H9 (cell line): ENCODE data around the gene ISG15. TPM values are rescaled to one million over a fixed set of nuclear protein-coding genes. Genes with fewer than 3 reads are reported as not detected.
"Not testable (repeated sequence)": the region's sequence is repeated elsewhere in the genome, so short reads cannot be mapped to it uniquely, and the experiment has no call there.

Experiments used
- DNase-seq: peaks from one replicate; pipeline ENCODE4 v3.0.0-alpha.2; 2017
- H2AFZ ChIP-seq: one replicate; pipeline ENCODE4 v1.6.1; 2013; ENCODE audit warnings: mild to moderate bottlenecking, low read length, control low read depth, moderate library complexity
- H2AK5ac ChIP-seq: 2 replicates; pipeline ENCODE4 v1.6.1; 2013; ENCODE audit warnings: low read length, control low read depth, mixed read lengths; ENCODE audit not compliant: insufficient read length
- H2BK120ac ChIP-seq: one replicate; pipeline ENCODE4 v1.6.1; 2013; ENCODE audit warnings: low read depth, mild to moderate bottlenecking, low read length, control low read depth, inconsistent platforms; ENCODE audit not compliant: poor library complexity, severe bottlenecking
- H2BK12ac ChIP-seq: 2 replicates; pipeline ENCODE4 v1.6.1; 2013; ENCODE audit warnings: low read length, control low read depth, mixed read lengths, low read depth; ENCODE audit not compliant: insufficient read length
- H2BK15ac ChIP-seq: 2 replicates; pipeline ENCODE4 v1.6.1; 2013; ENCODE audit warnings: low read depth, low read length, control low read depth
- H2BK20ac ChIP-seq: one replicate; pipeline ENCODE4 v1.6.1; 2013; ENCODE audit warnings: low read depth, mild to moderate bottlenecking, low read length, control low read depth, inconsistent platforms; ENCODE audit not compliant: poor library complexity, severe bottlenecking
- H2BK5ac ChIP-seq: 2 replicates; pipeline ENCODE4 v1.6.1; 2013; ENCODE audit warnings: low read length, control low read depth, mixed read lengths; ENCODE audit not compliant: insufficient read length
- H3K14ac ChIP-seq: 2 replicates; pipeline ENCODE4 v1.6.1; 2013; ENCODE audit warnings: low read length, control low read depth; ENCODE audit not compliant: insufficient read depth
- H3K18ac ChIP-seq: 2 replicates; pipeline ENCODE4 v1.6.1; 2013; ENCODE audit warnings: low read depth, mild to moderate bottlenecking, mixed read lengths, low read length, control low read depth; ENCODE audit not compliant: insufficient read length
- H3K23ac ChIP-seq: 2 replicates; pipeline ENCODE4 v1.6.1; 2013; ENCODE audit warnings: low read length, control low read depth, mixed read lengths, low read depth; ENCODE audit not compliant: insufficient read length
- H3K23me2 ChIP-seq: 2 replicates; pipeline ENCODE4 v1.6.1; 2013; ENCODE audit warnings: low read depth, mild to moderate bottlenecking, mixed read lengths, low read length, control low read depth; ENCODE audit not compliant: insufficient read length, poor library complexity, severe bottlenecking
- H3K27ac ChIP-seq: 2 replicates; pipeline ENCODE4 v1.5.1; 2013; ENCODE audit warnings: low read length, control low read depth, mixed read lengths, low read depth; ENCODE audit not compliant: insufficient read length
- H3K27me3 ChIP-seq: 2 replicates; pipeline ENCODE4 v1.6.1; 2013; ENCODE audit warnings: low read length, control low read depth, inconsistent platforms; ENCODE audit not compliant: insufficient read depth
- H3K4ac ChIP-seq: 2 replicates; pipeline ENCODE4 v1.6.1; 2013; ENCODE audit warnings: low read depth, mild to moderate bottlenecking, control low read depth, inconsistent platforms, low read length, moderate library complexity
- H3K4me1 ChIP-seq: 2 replicates; pipeline ENCODE4 v1.6.1; 2013; ENCODE audit warnings: low read length, control low read depth, inconsistent platforms; ENCODE audit not compliant: insufficient read depth
- H3K4me2 ChIP-seq: 2 replicates; pipeline ENCODE4 v1.6.1; 2013; ENCODE audit warnings: low read length, control low read depth, mixed read lengths; ENCODE audit not compliant: insufficient read length, insufficient read depth
- H3K56ac ChIP-seq: 2 replicates; pipeline ENCODE4 v1.6.1; 2013; ENCODE audit warnings: low read depth, mild to moderate bottlenecking, mixed read lengths, low read length, control low read depth; ENCODE audit not compliant: insufficient read length
- H3K79me1 ChIP-seq: 2 replicates; pipeline ENCODE4 v1.6.1; 2013; ENCODE audit warnings: low read depth, mild to moderate bottlenecking, moderate library complexity, low read length, control low read depth, inconsistent platforms; ENCODE audit not compliant: insufficient read depth, poor library complexity, severe bottlenecking
- H3K79me2 ChIP-seq: 2 replicates; pipeline ENCODE4 v1.6.1; 2013; ENCODE audit warnings: low read length, control low read depth, inconsistent platforms; ENCODE audit not compliant: insufficient read depth
- H3K9ac ChIP-seq: 2 replicates; pipeline ENCODE4 v1.6.1; 2013; ENCODE audit warnings: low read length, control low read depth, mixed read lengths; ENCODE audit not compliant: insufficient read length; ENCODE audit errors: extremely low read depth
- H3K9me3 ChIP-seq: one replicate; pipeline ENCODE4 v1.6.1; 2013; ENCODE audit warnings: low read depth, low read length, inconsistent platforms; ENCODE audit not compliant: control insufficient read depth
- H3T11ph ChIP-seq: one replicate; pipeline ENCODE4 v1.6.1; 2013; ENCODE audit warnings: mild to moderate bottlenecking, low read length, control low read depth, inconsistent platforms
- H4K20me1 ChIP-seq: one replicate; pipeline ENCODE4 v1.6.1; 2013; ENCODE audit not compliant: control insufficient read depth, insufficient read length, insufficient read depth
- H4K5ac ChIP-seq: 2 replicates; pipeline ENCODE4 v1.6.1; 2013; ENCODE audit warnings: low read depth, mild to moderate bottlenecking, mixed read lengths, low read length, control low read depth; ENCODE audit not compliant: insufficient read length
- H4K8ac ChIP-seq: replicated peaks from 2 replicates; pipeline ENCODE4 v1.6.1; 2013; ENCODE audit warnings: low read length, control low read depth, mixed read lengths, low read depth; ENCODE audit not compliant: insufficient read length
- H4K91ac ChIP-seq: 2 replicates; pipeline ENCODE4 v1.6.1; 2013; ENCODE audit warnings: low read depth, mild to moderate bottlenecking, moderate library complexity, mixed read lengths, low read length, control low read depth; ENCODE audit not compliant: insufficient read length
- H3K27ac Mint-ChIP-seq, 3 experiments: 2 replicates in 2 of 3; 3 replicates in 1 of 3; pipeline ENCODE4 v1.8.0; 2020 to 2021; ENCODE audit warnings: mixed read lengths in 3 of 3, mild to moderate bottlenecking in 1 of 3, moderate library complexity in 1 of 3
- H3K27me3 Mint-ChIP-seq: 2 replicates; pipeline ENCODE4 v1.8.0; 2021; ENCODE audit warnings: low read depth, mild to moderate bottlenecking, moderate library complexity, mixed read lengths
- H3K36me3 Mint-ChIP-seq, 3 experiments: 2 replicates in 2 of 3; 3 replicates in 1 of 3; pipeline ENCODE4 v1.8.0; 2020 to 2021; ENCODE audit warnings: low read depth in 3 of 3, mixed read lengths in 3 of 3; ENCODE audit not compliant: insufficient read depth in 1 of 3
- H3K4me1 Mint-ChIP-seq, 2 experiments: 2 replicates each; pipeline ENCODE4 v1.8.0; 2020; ENCODE audit warnings: mixed read lengths in 2 of 2
- H3K4me3 Mint-ChIP-seq, 2 experiments: 2 replicates in 1 of 2; 3 replicates in 1 of 2; pipeline ENCODE4 v1.8.0; 2020 to 2021; ENCODE audit warnings: mild to moderate bottlenecking in 2 of 2, mixed read lengths in 2 of 2, moderate library complexity in 1 of 2
- H3K9me3 Mint-ChIP-seq, 2 experiments: 2 replicates in 1 of 2; 3 replicates in 1 of 2; pipeline ENCODE4 v1.8.0; 2020; ENCODE audit warnings: mild to moderate bottlenecking in 2 of 2, mixed read lengths in 2 of 2, moderate library complexity in 1 of 2
- WGBS: extraction: QIAGEN DNeasy Blood & Tissue Kit; methylation state at CpG from one replicate; pipeline ENCODE4 v1.1.7; 2013; ENCODE audit warnings: missing lambda C conversion rate, low lambda C conversion rate, mixed read lengths; ENCODE audit not compliant: insufficient read length; ENCODE audit errors: extremely low coverage; 5-methylcytosine and 5-hydroxymethylcytosine counted together
- total RNA-seq: library from RNA; stranded (reverse); gene quantifications from 2 replicates; pipeline ENCODE4 v1.2.1, GENCODE V29; 2021
- TF ChIP-seq, protein P1 (sequence below): fragments of 200-600 bp; sonication (generic); conservative IDR thresholded peaks from 3 replicates; pipeline ENCODE4 v1.8.0; 2021; ENCODE audit warnings: antibody characterized with exemption, mild to moderate bottlenecking

The ISG15 gene
- total RNA-seq, 1 experiment from 2014 or later = 39.7 TPM

DNA sequence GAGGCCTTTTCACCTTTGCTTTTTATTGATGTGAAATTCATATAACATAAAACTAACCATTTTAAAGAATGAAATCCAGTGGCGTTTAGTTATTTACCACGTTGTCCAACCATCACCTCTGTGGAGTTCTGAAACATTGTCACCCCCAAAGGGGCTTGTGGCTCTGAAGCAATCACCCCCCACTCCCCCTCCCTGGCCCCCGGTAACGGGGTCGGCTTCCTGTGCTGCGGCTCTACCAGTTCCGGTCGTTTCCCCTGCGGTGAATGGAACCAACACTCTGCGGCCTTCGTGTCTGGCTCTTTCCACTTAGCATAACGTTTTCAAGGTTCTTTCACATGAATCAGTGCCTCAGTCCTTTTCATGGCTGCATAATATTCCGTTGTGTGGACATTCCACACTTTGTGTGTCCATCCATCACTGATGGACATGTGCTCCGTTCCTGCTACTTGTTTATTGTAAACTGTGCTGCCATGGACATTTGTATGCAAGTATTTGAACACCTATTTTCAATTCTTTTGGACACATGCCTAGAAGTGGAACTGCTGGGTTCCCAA is 1.8 kb upstream of the ISG15 start:
- H3K4ac ChIP-seq = no peak overlapping the region
- no peaks in the 10 kb centered on the region for H3K9me3 ChIP-seq
- no peak overlapping the region for H3K9ac ChIP-seq
- no peaks in the 10 kb centered on the region for H3K79me1 ChIP-seq
- H4K5ac ChIP-seq = no peak overlapping the region
- TF ChIP-seq, protein P1, sequence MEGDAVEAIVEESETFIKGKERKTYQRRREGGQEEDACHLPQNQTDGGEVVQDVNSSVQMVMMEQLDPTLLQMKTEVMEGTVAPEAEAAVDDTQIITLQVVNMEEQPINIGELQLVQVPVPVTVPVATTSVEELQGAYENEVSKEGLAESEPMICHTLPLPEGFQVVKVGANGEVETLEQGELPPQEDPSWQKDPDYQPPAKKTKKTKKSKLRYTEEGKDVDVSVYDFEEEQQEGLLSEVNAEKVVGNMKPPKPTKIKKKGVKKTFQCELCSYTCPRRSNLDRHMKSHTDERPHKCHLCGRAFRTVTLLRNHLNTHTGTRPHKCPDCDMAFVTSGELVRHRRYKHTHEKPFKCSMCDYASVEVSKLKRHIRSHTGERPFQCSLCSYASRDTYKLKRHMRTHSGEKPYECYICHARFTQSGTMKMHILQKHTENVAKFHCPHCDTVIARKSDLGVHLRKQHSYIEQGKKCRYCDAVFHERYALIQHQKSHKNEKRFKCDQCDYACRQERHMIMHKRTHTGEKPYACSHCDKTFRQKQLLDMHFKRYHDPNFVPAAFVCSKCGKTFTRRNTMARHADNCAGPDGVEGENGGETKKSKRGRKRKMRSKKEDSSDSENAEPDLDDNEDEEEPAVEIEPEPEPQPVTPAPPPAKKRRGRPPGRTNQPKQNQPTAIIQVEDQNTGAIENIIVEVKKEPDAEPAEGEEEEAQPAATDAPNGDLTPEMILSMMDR = no peak
- no peak overlapping the region for H3K14ac ChIP-seq
- Mint-ChIP-seq H3K27ac (no peak overlapping the region), H3K4me1 (peaks cover 19 to 28% of the 10 kb centered on the region in 2 experiments), H3K27me3 (peaks cover 35% of the 10 kb centered on the region), H3K36me3 (no peaks in the 10 kb centered on the region; a peak in 1 of 7 replicates), H3K4me3 (peak overlapping the region in 1 of 2 experiments; percentile 20; a peak in 1 of 5 replicates), H3K9me3 (peaks cover 0 to 7% of the 10 kb centered on the region in 2 experiments; a peak in 2 of 5 replicates)
- peaks cover 9% of the 10 kb centered on the region for H3K23me2 ChIP-seq
- no peak overlapping the region for H2BK20ac ChIP-seq
- H3K56ac ChIP-seq = no peak overlapping the region
- no peak overlapping the region for H3K4me2 ChIP-seq
- no peaks in the 10 kb centered on the region for H3K4me1 ChIP-seq
- no peak overlapping the region for H4K91ac ChIP-seq
- no peak overlapping the region for H2AFZ ChIP-seq
- H3K27me3 ChIP-seq = no peaks in the 10 kb centered on the region
- no peak overlapping the region for H3K18ac ChIP-seq
- no peak overlapping the region for H2BK120ac ChIP-seq
- H3K79me2 ChIP-seq = no peaks in the 10 kb centered on the region
- no peak overlapping the region for H2BK12ac ChIP-seq
- no peak overlapping the region for H3K23ac ChIP-seq
- no peak overlapping the region for H2BK15ac ChIP-seq
- H2BK5ac ChIP-seq = no peak overlapping the region
- no peak overlapping the region for H3T11ph ChIP-seq
- WGBS = no CpG with 5 or more reads among the region's 14 CpGs
- H4K20me1 ChIP-seq = no peaks in the 10 kb centered on the region
- no peak overlapping the region for H2AK5ac ChIP-seq
- no peak overlapping the region for H4K8ac ChIP-seq
- no peak overlapping the region for H3K27ac ChIP-seq
- DNase-seq = no peak

DNA sequence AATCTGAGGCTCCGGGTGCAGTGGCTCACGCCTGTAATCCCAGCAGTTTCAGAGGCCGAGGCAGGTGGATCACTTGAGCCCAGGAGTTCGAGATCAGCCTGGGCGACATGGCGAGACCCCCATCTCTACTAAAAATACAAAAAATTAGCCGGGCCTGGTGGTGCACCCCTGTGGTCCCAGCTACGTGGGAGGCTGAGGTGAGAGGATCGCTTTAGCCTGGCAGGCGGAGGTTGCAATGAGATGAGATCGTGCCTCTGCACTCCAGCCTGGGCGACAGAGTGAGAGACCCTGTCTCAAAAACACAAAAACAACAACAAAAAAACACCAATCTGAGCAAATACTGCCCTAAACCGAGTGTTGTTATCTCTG is 577 bp upstream of the ISG15 start:
- not testable (repeated sequence) for H2AK5ac ChIP-seq, H2BK120ac ChIP-seq, H2BK12ac ChIP-seq, H3K79me1 ChIP-seq, H2BK5ac ChIP-seq, H3K9me3 Mint-ChIP-seq, H3K56ac ChIP-seq, H3K4ac ChIP-seq, H3K36me3 Mint-ChIP-seq, H4K5ac ChIP-seq, H2AFZ ChIP-seq, H4K20me1 ChIP-seq, H3K27me3 ChIP-seq, H4K91ac ChIP-seq, H3K9ac ChIP-seq, H3K23ac ChIP-seq, H3K9me3 ChIP-seq, H3K4me1 ChIP-seq, H3K14ac ChIP-seq, H3K79me2 ChIP-seq, H2BK15ac ChIP-seq, H3T11ph ChIP-seq, H4K8ac ChIP-seq, H2BK20ac ChIP-seq, H3K23me2 ChIP-seq
- Histone ChIP-seq H3K27ac (peak overlapping the region; percentile 10), H3K18ac (peak overlapping the region; percentile 50), H3K4me2 (peak overlapping the region; percentile 54)
- H3K27me3 Mint-ChIP-seq = peaks cover 26% of the 10 kb centered on the region
- WGBS = no CpG with 5 or more reads among the region's 13 CpGs
- DNase-seq = peak; percentile 27
- H3K27ac Mint-ChIP-seq = peak overlapping the region in 2 of 3 experiments; percentile 94 to 97; a peak in 4 of 7 replicates
- peaks cover 19 to 29% of the 10 kb centered on the region in 2 experiments for H3K4me1 Mint-ChIP-seq
- peak overlapping the region; percentile 79 to 85 for H3K4me3 Mint-ChIP-seq
